ENCODE data around the gene SEM1.

SEM1 gene

GRCh38 chr7:96675548-96675947 lies 34.1 kb downstream of the SEM1 start:
- Histone ChIP-seq H3K27ac (no peak overlapping the region), H4K20me1 (ENCODE audit: insufficient read depth) (no peaks in the 10 kb centered on the region), H3K4me3 (IDR thresholded peaks at IDR 0.05; ENCODE audit: insufficient read depth, low read depth, low read length) (no peak overlapping the region), H3K9ac (no peak overlapping the region), H3K79me2 (ENCODE audit: insufficient read depth, low read depth) (no peaks in the 10 kb centered on the region), H2AFZ (ENCODE audit: low read depth) (no peak overlapping the region), H3K27me3 (ENCODE audit: insufficient read depth, low read depth) (no peaks in the 10 kb centered on the region), H3K36me3 (ENCODE audit: insufficient read depth) (no peaks in the 10 kb centered on the region), H3K4me1 (ENCODE audit: low read depth, poor library complexity, severe bottlenecking) (no peaks in the 10 kb centered on the region), H3K4me2 (no peak overlapping the region)
- TF ChIP-seq CTCF (conservative IDR thresholded peaks at IDR 0.05; ENCODE audit: low read depth, low read length): no peak

- no peak overlapping the region for H3K27ac ChIP-seq
- no peaks in the 10 kb centered on the region for H4K20me1 ChIP-seq (ENCODE audit: insufficient read depth)
- TF ChIP-seq CTCF (conservative IDR thresholded peaks at IDR 0.05; ENCODE audit: low read depth, low read length): no peak
- H3K27me3 ChIP-seq (ENCODE audit: insufficient read depth, low read depth): no peaks in the 10 kb centered on the region
- H3K9ac ChIP-seq: no peak overlapping the region
- H3K4me3 ChIP-seq (IDR thresholded peaks at IDR 0.05; ENCODE audit: insufficient read depth, low read depth, low read length): no peak overlapping the region
- no peaks in the 10 kb centered on the region for H3K79me2 ChIP-seq (ENCODE audit: insufficient read depth, low read depth)
- H3K36me3 ChIP-seq (ENCODE audit: insufficient read depth): no peaks in the 10 kb centered on the region
- no peak overlapping the region for H3K4me2 ChIP-seq
- H3K4me1 ChIP-seq (ENCODE audit: low read depth, poor library complexity, severe bottlenecking): no peaks in the 10 kb centered on the region
- H2AFZ ChIP-seq (ENCODE audit: low read depth): no peak overlapping the region
These were observed 35.1 kb downstream of the SEM1 start for GRCh38 chr7:96674565-96674964.

GRCh38 chr7:96671854-96672253 lies 37.8 kb downstream of the SEM1 start:
- no peak overlapping the region for H2AFZ ChIP-seq (ENCODE audit: low read depth)
- no peaks in the 10 kb centered on the region for H4K20me1 ChIP-seq (ENCODE audit: insufficient read depth)
- no peak for TF ChIP-seq CTCF (conservative IDR thresholded peaks at IDR 0.05; ENCODE audit: low read depth, low read length)
- H3K4me3 ChIP-seq (IDR thresholded peaks at IDR 0.05; ENCODE audit: insufficient read depth, low read depth, low read length): no peak overlapping the region
- no peak overlapping the region for H3K27ac ChIP-seq
- H3K27me3 ChIP-seq (ENCODE audit: insufficient read depth, low read depth): no peaks in the 10 kb centered on the region
- H3K36me3 ChIP-seq (ENCODE audit: insufficient read depth): no peaks in the 10 kb centered on the region
- H3K4me2 ChIP-seq: no peak overlapping the region
- H3K9ac ChIP-seq: no peak overlapping the region
- H3K4me1 ChIP-seq (ENCODE audit: low read depth, poor library complexity, severe bottlenecking): no peaks in the 10 kb centered on the region
- no peaks in the 10 kb centered on the region for H3K79me2 ChIP-seq (ENCODE audit: insufficient read depth, low read depth)

- Histone ChIP-seq H3K36me3 (ENCODE audit: insufficient read depth) (no peaks in the 10 kb centered on the region), H3K4me1 (ENCODE audit: low read depth, poor library complexity, severe bottlenecking) (no peaks in the 10 kb centered on the region), H3K27ac (no peak overlapping the region), H3K4me2 (no peak overlapping the region), H3K79me2 (ENCODE audit: insufficient read depth, low read depth) (no peaks in the 10 kb centered on the region), H3K27me3 (ENCODE audit: insufficient read depth, low read depth) (no peaks in the 10 kb centered on the region), H3K4me3 (IDR thresholded peaks at IDR 0.05; ENCODE audit: insufficient read depth, low read depth, low read length) (no peak overlapping the region), H2AFZ (ENCODE audit: low read depth) (no peak overlapping the region), H3K9ac (no peak overlapping the region), H4K20me1 (ENCODE audit: insufficient read depth) (no peaks in the 10 kb centered on the region)
- TF ChIP-seq CTCF (conservative IDR thresholded peaks at IDR 0.05; ENCODE audit: low read depth, low read length): no peak
These were observed 39.0 kb downstream of the SEM1 start for GRCh38 chr7:96670338-96671289.
